ENCODE results near the gene C3.
"Not testable (repeated sequence)": the region's sequence is repeated elsewhere in the genome, so short reads cannot be mapped to it uniquely, and the experiment has no call there.

Gene C3

DNA sequence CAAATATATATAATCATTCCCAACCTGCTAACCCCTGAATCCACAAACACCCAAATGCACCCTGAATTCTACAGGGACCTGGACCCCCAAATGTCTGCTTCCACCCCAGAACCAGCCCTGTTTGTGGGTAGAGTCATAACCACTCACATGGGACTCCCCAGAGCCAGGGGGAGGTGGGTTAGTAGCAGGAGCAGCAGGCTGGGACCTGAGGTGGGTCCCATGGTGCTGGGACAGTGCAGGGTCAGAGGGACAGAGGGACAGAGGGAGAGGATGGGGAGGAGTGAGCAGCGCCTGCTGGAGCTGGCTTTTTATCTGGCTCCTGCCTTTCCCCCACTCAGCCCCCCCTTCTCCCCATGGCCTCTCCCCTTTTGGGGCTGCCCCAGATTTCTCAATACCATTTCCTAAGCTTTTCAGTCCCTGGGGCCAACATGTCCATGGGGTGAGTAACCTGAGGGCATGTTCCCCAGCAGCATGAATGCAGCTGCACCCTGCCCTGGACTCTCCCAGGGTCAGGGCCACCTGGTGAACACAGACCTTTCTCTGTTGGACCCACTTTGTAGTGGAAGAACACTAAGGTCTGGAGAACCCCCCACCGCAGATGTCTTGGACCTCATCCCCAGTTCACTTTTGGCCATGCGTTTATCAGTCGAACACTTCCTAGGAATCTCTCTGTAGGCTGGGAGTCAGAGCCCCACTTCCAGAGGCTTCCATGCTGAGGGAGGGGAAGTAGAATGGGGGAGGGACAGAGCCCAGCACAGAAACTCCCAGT is at the start of gene C3:
TSS of gene C3 (minus strand) at position 282 of the 769 bp plus-strand sequence. CDS start at position 221, 61 bp downstream.
- DNase-seq, result peak; percentile 62

GRCh38 chr19:6769006-6769619 is 48.7 kb upstream of the C3 start:
- DNase-seq, result no peak

GRCh38 chr19:6768236-6768785 is 47.9 kb upstream of the C3 start:
- peak; percentile 26 for DNase-seq

DNA sequence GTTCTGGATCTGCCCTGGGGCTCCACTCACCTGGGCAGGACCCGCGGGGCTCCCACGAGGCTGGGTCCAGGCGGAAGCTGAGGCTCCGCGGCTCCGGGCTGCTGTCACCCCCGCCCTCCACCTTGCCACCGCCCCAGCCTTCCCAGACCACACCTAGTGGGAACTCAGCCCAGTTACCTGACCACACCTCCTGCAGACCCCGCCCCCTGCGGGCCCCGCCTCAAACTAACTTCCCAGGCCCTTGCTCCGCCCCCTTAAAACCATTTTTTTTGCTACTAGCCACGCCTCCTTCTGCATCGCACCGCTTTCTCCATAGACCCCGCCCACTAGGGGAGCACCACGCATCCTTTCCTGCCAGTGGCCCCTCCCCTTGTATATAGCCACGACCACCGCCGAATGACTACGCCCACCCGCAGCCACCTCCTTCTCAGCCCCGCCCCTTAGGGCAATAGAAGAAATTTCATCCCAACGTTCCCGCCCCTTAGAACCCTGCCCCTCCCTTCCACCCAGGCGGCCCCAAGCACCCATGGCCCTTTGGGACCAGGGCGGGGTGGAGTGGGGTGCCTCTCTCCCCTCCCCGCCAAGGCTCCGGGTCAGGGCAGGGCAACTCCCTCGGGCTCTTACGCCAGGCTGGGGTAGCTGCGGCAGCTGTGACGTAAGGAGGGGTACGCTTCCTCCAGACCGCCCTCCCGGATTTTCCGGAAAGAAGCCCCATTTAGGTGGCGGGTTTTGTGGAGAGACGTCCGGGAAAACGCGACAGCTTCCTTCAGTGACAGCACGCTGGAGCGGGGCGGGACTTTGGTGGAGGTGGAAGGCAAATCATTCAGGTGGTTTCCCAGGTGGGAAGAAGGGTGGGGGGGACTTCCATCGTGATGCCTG is 47.1 kb upstream of the C3 start, which contains the start of gene SH2D3A:
TSS of gene SH2D3A (minus strand) at position 79 of the 879 bp plus-strand sequence. CDS start 3,687 bp downstream, outside the sequence.
- DNase-seq, result peak; percentile 95

DNA sequence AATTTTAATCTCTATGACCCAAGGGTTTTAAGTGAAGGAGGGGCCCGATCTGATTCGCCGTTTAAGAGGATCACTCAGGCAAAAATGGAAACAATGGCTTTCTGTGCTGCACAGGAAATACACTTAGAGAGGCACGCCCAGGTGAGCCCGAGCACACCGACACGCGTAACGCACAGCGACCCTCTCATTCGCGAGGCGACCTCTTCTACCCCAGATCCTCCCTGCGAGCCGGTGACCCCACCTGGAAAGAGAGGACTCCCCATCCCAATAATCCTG is 46.6 kb upstream of the C3 start:
- DNase-seq, result no peak

DNA sequence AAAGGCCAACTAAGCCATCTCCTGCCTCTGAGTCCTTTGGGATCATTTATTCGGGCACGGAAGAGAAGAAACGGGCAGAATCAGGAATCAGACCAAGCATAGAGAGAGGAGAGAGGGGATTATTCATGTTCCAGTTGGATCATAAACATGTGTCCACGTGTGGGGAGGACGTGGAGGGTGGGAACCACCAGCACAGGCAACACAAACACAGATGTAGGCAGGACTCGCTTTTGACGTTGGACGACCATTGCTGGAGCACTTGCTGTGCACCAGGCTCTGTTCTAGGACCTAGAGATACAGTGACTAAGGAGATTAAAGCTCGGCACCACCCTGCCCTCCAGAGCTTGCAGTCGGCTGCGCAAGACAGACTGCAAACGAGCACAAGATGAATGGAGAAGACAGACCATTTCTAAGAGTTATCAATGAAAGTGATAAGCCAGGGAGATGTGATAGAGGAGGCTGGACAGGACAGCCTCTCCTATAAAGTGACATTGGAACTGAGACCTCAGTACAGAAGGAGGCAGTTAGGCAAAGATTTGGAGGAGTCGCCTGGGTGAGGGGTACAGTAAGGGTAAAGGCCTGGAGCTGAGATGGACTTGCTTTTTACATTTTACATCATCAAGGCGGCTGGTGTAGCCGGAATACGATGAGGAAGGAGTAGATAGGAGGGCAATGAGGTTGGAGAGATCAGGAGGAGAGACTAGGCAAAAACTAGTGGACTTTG is 46.1 kb upstream of the C3 start:
- DNase-seq, result no peak

- DNase-seq, result peak; percentile 27
Measured at GRCh38 chr19:6765738-6766356, 45.4 kb upstream of the C3 start.

DNA sequence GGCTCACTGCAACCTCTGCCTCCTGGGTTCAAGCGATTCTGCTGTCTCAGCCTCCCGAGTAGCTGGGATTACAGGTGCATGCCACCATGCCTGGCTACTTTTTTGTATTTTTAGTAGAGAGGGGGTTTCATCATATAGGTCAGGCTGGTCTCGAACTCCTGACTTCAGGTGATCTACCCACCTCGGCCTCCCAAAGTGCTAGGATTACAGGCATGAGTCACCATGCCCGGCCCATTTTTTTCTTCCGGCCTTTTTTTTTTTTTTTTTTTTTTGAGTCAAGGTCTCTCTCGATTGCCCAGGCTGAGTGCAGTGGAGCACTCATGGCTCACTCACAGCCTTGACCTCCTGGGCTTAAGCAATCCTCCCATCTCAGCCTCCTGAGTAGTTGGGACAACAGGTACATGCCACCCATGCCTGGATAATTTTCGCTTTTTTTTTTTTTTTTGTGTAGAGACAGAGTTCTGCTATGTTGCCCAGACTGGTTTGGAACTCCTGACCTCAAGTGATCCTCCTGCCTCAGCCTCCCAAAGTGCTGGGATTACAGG is 41.9 kb upstream of the C3 start:
- DNase-seq, result not testable (repeated sequence)

- no peak for DNase-seq
Measured at GRCh38 chr19:6761053-6761676, 40.7 kb upstream of the C3 start.

DNA sequence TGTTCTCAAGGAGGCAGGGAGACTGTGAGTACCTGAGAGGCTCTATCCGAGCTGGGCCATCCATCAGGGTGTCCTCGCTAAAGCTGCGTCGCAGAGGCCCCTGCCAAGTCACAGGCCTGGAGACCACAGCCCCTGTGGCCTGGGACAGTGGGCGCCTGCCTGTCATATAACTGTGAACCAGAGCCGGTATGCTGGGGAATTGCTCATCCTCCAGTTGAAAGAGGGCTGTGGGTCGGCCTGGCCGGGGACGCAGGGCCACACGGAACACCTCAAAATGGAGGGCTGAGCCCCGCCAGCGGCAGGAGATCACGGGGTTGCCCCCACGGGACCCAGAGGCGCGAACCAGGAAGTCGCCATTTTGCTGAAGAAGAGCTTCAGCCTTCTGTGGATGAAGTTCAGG is 40.2 kb upstream of the C3 start:
- no peak for DNase-seq

DNA sequence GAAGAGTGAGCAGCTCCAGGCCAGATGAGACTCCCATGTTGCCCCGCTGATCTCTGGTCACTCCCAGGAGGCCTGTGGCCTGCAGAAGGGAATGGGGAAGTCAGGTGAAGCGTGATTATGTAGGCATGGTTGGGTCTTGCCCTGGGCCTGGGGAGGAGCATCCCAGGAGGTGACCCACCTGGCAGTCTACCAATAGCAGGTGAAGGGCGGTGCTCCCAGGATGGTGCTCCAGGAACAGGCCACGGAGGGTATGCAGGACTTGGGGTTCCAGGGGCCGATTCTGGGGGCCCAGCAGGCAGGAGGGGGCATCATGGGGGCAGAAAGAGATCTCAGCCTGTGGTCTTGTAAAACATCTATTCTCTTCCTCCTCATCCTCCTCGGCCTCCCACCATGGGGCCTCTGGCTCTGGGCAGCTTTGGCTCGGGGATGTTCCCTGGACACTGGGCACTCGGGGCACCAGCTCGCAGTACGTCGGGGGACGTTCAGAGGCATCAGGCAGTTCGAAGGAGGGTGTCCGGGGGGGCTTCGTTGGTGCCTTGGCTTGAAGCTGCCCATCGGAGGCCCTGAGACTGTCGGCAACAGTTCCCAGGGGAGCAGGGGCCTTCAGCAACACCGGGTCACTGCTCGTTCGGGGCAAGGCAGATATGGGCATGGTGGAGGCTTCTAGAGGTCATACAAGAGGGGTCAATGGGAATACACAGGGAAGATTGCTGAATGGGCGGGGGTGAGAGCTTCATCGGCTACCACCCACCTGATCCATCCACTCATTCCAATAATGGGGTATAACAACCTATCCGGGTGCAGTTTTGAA is 34.4 kb upstream of the C3 start:
- DNase-seq, result no peak

GRCh38 chr19:6754136-6754535 is 33.7 kb upstream of the C3 start:
- DNase-seq, result no peak

GRCh38 chr19:6753178-6754031 is 33.0 kb upstream of the C3 start:
- DNase-seq, result peak; percentile 87

DNA sequence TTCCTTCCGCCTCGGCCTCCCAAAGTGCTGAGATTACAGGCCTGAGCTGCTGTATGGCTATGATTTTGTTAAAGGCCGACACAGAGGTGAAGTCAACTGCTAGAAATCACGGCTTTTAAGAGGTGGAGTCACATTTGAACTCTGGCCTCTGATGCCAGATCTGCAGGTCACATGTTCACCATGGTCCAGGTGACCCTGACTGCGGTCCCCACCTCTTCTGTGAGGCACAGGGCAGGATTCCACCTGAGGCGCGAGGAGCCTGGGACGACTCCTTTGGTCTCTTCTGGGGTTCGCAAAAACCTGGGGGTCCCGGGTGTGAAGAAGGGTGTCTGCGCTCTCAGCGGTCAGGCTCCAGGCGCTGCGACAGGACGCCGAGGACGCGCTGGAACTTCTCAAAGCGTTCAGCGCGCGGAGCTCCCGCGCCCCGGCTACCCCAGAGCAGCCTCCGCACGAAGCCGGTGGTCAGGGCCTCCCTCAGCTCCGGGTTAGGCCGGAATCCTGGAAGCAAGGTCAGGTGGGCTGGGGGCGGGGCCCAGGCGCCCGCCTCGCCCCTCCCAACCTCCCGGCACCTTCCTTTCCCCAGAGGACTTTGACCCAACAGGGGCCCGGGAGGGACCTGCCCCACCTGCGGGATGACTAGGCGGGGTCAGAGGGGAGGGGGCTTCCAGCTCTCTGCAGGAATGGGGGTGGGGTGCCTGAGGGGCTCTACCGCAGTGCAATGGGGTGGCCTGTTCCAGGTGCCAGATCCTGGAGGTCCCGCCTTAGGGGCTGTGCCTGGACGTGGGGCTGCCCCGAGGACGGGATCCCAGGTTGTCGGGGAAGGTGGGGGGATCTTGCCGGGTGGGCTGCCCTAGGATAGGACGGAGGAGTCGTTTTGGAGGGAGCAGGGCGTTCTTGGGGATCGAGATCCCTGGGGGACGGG is 32.1 kb upstream of the C3 start:
- no peak for DNase-seq

DNA sequence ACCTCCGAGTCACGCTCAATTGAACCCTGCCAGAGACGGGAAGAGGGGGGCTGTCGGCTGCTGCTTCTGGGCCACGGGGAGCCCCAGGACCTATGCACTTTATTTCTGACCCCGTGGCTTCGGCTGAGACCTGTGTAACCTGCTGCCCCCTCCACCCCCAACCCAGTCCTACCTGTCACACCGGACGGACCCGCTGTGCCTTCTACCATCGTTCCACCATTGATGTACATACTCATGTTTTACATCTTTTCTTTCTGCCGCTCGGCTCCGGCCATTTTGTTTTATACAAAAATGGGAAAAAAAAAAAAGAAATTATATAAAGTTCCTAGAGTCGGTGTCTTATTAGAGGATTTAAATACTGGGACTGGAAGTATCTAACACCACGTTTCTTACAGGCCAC is 30.7 kb upstream of the C3 start:
- DNase-seq, result no peak

DNA sequence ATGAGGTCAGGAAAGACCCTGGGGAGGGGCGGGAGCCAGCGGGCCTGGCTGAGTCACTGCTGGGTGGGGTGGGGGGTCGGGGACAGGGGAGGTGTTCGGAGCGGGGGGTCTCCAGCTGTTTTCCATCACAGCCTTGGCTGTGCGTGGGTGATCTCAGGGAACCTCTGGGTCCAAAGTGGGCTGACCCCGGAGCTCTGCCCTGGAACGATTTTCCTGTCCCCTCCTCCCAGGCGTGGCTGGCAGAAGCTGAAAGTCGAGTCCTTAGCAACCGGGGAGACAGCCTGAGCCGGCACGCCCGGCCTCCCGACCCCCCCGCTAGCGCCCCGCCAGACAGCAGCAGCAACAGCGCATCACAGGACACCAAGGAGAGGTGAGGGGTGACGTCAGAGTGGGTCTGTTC is 29.6 kb upstream of the C3 start:
- no peak for DNase-seq

DNA sequence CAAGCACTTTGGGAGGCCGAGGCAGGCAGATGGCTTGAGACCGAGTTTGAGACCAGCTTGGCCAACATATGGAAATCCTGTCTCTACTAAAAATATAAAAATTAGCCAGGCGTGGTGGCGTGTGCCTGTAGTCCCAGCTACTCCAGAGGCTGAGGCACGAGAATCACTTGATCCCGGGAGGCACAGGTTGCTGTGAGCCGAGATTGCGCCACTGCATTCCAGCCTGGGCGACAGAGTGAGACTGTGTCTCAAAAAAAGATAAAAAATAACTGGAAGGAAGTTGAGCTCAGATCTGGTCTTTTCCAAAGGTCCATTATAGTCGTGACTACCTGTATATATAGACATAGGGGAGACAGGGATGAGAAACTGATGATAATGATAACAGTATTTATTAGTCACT is 28.1 kb upstream of the C3 start:
- not testable (repeated sequence) for DNase-seq

GRCh38 chr19:6745965-6746364 is 25.5 kb upstream of the C3 start:
- no peak for DNase-seq
